Subcutaneous adipose tissue (tissue), 4 donors: Measurements from ENCODE around the gene PTPRN2. TPM values are rescaled to one million over a fixed set of nuclear protein-coding genes. Genes with fewer than 3 reads are reported as not detected.

ENCODE experiments used
- total RNA-seq, 4 donors: library from RNA; depleted of rRNA; stranded (reverse); fragments of >200 nt; gene quantifications; one replicate each; pipeline ENCODE4 v1.1.0, GENCODE V29; 2016
- TF ChIP-seq, protein P1 (sequence below): fragments of 450-650 bp; IDR thresholded peaks from one replicate; pipeline ENCODE4 v1.5.1; 2016; ENCODE audit warnings: low read depth, mild to moderate bottlenecking, control low read depth, antibody characterized with exemption, moderate library complexity

The PTPRN2 gene
- total RNA-seq, 4 donors from 2014 or later: 2.0 to 4.6 (median 3.7) TPM

DNA sequence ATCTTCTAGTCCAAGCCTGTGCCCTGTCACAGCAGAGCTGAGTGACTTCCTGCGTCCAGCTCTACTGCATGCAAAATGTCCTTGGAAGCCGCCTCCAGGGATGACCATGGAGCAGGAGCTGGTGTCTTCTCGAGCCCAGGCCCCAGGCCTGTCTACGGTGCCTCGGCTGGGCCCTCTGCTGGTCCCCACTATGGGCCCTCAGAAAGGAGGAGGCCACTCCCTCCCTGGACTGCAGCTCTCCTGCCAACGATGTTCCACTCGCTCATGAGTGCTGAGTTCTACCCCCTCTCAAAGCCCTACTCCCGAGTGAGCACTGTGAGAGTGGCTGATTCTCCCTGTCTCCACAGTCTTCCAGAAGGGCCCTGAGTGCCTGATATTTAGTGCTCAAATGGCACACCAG lies 504.9 kb downstream of the PTPRN2 start:
- TF ChIP-seq, protein P1, sequence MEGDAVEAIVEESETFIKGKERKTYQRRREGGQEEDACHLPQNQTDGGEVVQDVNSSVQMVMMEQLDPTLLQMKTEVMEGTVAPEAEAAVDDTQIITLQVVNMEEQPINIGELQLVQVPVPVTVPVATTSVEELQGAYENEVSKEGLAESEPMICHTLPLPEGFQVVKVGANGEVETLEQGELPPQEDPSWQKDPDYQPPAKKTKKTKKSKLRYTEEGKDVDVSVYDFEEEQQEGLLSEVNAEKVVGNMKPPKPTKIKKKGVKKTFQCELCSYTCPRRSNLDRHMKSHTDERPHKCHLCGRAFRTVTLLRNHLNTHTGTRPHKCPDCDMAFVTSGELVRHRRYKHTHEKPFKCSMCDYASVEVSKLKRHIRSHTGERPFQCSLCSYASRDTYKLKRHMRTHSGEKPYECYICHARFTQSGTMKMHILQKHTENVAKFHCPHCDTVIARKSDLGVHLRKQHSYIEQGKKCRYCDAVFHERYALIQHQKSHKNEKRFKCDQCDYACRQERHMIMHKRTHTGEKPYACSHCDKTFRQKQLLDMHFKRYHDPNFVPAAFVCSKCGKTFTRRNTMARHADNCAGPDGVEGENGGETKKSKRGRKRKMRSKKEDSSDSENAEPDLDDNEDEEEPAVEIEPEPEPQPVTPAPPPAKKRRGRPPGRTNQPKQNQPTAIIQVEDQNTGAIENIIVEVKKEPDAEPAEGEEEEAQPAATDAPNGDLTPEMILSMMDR: no peak

DNA sequence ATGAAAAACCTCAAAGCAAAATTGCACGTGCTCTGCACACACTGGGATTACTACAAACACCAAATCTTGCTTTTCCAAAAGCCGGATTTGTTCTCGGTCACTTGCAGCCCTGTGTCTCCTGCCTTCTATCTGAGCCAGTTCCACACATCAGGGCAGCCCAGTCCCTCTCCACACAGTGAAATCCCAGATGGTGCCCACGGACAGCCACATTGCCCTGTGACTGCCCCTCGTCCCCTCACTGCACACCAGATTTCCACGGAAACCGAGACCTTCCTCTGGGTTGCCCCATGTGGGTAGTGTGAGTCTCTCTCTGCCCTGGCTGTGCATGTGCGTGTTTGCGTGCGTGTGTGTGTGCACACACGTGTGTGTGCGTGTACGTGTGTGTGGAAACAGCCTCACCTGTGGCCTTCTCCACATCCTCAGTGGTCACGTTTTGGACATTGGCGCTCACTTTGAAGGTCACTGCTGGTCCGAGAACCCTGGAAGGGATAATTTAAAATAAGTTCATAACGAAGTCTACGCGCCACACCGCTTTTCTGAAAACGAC lies 506.7 kb downstream of the PTPRN2 start:
- TF ChIP-seq, protein P1: no peak

DNA sequence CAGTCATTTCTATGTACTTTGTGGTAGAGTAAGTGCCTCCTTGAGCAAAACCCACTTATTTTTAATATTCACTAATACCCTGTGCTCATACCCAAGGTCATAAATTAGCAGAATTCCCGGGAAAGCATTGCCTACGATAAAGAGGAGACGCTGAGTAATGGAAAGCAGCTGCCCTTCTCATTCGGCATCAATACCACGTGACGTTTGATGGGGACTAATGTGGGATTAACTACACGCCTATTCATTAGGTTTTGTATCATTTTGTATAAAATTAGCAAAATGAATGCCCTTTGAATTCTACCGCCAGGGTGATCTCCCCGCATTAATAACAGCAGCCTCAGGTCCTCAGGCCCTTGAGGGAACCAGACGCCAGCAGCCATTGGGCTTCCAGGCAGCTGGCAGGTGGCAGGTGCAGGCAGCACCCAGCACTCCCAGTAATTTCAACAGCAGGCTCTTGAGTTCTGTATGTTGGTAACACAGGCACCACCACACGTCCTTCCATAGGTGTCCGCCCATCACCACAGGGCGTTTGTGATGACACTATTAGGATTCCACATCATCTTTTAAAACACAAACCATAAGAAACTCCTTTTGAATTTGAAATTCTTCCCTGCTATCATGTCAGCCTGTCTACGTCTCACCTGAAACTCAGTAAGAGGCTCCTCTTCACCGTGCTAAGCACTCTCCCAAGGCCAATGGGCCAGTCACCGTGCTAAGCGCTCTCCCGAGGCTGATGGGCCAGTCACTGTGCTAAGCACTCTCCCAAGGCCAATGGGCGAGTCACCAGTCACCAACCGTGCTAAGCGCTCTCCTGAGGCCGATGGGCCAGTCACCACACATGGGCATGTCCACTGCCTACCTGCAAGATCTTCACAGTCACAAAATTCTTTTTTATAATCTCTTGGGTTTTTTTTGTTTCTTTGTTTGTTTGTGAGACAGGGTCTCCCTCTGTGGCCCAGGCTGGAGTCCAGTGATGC lies 509.4 kb downstream of the PTPRN2 start:
- TF ChIP-seq, protein P1: no peak

DNA sequence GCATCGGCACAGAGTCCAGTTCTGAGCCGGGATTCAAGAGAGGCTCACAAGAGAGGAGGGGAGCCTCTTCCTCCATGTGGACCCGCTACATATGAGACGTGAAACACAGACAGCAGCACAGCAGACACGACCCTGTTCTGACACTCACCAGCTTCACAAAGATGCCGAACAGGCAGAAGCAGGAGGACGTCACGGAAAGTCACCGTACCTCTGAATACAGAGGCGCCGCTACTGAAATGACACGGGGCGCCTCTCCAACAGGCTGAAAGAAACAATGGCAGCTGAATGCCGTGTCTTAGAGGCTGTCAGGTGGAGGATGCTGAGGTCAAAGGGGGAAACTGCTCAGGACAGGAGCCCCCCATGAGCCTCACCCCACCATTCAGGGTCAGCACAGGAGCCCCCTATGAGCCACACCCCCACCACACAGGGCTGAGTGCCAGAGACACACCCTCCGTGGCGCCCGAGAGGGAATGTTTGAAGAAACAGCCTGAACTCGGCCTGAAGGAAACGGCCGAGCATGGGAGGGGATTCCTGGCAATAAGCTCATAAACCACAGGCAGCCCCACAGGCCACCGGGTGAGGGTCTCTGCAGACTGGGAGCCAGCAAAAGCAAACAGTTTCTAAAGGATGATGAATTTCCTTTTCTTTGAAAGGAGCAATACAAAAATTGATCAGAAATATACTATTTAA lies 510.3 kb downstream of the PTPRN2 start:
- TF ChIP-seq, protein P1: no peak

DNA sequence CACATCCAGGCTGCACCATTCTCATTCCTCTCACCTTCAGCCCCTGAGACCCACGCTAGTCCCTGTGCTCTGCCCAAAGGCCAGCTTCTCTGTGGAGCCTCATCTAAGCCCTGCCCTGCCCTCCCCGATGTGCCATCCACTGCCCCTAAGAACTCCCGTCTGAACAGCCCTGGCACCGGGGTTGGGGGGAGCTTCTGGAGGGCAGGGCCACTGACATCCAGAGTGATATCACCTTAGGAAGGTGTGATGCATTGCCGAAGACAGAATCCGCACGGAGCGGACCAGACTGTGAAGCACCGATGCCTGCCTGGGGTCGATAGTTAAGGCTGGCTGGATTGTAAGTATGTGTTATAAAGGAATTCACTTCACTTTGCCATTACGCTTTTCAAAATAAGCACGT lies 511.0 kb downstream of the PTPRN2 start:
- TF ChIP-seq, protein P1: no peak

DNA sequence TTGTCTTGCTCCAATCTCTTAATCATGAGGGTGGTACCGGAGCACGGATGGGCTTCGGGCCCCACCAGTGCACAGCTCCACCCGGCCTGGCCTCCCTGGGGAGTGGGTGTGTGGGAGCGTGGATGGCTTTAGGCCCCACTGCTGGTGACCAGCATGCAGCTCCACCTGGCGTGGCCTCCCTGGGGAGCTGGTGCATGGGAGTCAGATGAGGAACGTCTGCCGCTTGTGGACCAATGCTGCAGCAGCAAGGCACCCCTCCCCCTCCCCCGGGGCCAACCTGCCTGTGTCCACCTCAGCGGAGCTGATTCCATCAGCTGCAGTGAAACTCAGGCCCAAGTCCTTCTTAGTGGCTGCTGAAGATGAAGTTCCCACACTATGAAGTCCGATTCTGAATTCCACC lies 511.4 kb downstream of the PTPRN2 start:
- TF ChIP-seq, protein P1: no peak

DNA sequence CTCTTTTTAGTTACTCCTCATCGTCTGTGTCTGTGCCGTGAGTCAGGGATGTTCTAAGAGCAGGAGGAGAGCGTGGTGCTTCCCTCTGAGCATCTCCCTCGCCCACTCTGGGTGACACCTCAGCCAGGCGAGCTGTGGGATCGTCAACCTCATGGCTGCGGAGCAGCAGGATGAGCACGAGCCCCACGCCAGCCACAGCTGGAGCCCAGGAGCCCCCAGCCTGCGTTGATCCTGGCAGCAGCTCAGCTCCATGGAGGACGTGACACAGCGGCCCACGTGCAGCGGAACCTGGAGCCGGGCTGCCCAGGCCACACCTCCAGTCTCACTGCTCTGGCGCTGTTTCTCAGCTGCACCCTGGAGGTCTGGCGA lies 512.0 kb downstream of the PTPRN2 start:
- TF ChIP-seq, protein P1: no peak
